Activated T-cell treated with anti-CD3 and anti-CD28 coated beads, Interleukin-2, amount 50 U/mL, for 72 hours (primary cell): ENCODE results near the gene GMPPB. TPM values are rescaled to one million over a fixed set of nuclear protein-coding genes. Genes with fewer than 3 reads are reported as not detected.
A peak's percentile ranks its signal among the peaks of the same experiment; 100 is the strongest.

Source experiments
- ATAC-seq, 2 donors: fragments of 150-1000 bp; cut with Tn5 transposase; replicated peaks in 1 of 2; 2 replicates each; pipeline ENCODE4 v1.10.0; 2021; ENCODE audit warnings: moderate library complexity in 2 of 2, mild to moderate bottlenecking in 1 of 2
- DNase-seq, 2 donors: peaks; one replicate each; pipeline ENCODE4 v3.0.0; 2021 to 2022; ENCODE audit warnings: mixed read lengths in 1 of 2
- H3K27ac Mint-ChIP-seq: one replicate; pipeline ENCODE4 v1.8.0; 2022; ENCODE audit warnings: mild to moderate bottlenecking, moderate library complexity, mixed read lengths
- H3K27me3 Mint-ChIP-seq: one replicate; pipeline ENCODE4 v1.8.0; 2022; ENCODE audit warnings: low read depth, mixed read lengths
- H3K36me3 Mint-ChIP-seq, 2 donors: one replicate each; pipeline ENCODE4 v1.8.0; 2022; ENCODE audit warnings: mixed read lengths in 2 of 2, mild to moderate bottlenecking in 1 of 2; ENCODE audit not compliant: insufficient read depth in 2 of 2
- H3K4me1 Mint-ChIP-seq: one replicate; pipeline ENCODE4 v1.8.0; 2022; ENCODE audit warnings: low read depth, mixed read lengths
- H3K4me3 Mint-ChIP-seq, 2 donors: one replicate each; pipeline ENCODE4 v1.8.0; 2022; ENCODE audit warnings: mild to moderate bottlenecking in 2 of 2, mixed read lengths in 2 of 2, moderate library complexity in 2 of 2
- H3K9me3 Mint-ChIP-seq, 2 donors: one replicate each; pipeline ENCODE4 v1.8.0; 2022; ENCODE audit warnings: mixed read lengths in 2 of 2
- total RNA-seq, 2 donors: library from RNA; stranded (reverse); gene quantifications; one replicate each; pipeline ENCODE4 v1.2.3, GENCODE V29; 2022

The GMPPB gene
- total RNA-seq, 2 donors from 2014 or later, result 22.3 to 33.4 TPM

DNA sequence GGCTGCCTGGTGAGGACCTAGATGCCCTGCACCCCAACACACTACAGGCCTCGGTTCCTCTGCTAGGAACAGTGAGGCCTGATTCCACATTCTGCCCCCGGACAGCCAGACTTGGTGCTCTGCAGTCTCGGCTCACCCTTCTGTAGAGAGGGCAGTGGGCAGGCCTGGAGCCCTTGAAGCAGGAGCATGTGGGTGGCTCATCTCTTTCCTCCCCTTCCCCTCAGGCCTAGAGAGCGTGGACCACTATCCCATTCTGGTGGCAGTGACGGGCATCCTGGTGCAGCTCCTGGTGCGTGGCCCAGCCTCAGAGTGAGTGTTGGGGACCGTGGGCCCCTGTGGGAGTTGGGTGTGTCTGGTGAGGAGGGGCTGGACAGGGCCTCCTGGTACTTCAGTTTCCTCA is 7.6 kb downstream of the GMPPB start:
- Mint-ChIP-seq H3K36me3 (peaks cover 0 to 4% of the 10 kb centered on the region in 2 donors), H3K9me3 (no peaks in the 10 kb centered on the region), H3K4me3 (no peak overlapping the region), H3K27ac (no peak overlapping the region), H3K4me1 (peaks cover 26% of the 10 kb centered on the region), H3K27me3 (no peaks in the 10 kb centered on the region)
- ATAC-seq, result no peak
- no peak for DNase-seq

- ATAC-seq (no peak), DNase-seq (no peak)
- H3K27ac Mint-ChIP-seq, result no peak overlapping the region
- peaks cover 0 to under 1% of the 10 kb centered on the region in 2 donors for H3K36me3 Mint-ChIP-seq
- H3K9me3 Mint-ChIP-seq, result no peaks in the 10 kb centered on the region
- peaks cover 23% of the 10 kb centered on the region for H3K4me1 Mint-ChIP-seq
- H3K27me3 Mint-ChIP-seq, result no peaks in the 10 kb centered on the region
- no peak overlapping the region for H3K4me3 Mint-ChIP-seq
These were observed 8.1 kb downstream of the GMPPB start for GRCh38 chr3:49715611-49716121.

- peaks cover 21% of the 10 kb centered on the region for H3K4me1 Mint-ChIP-seq
- no peaks in the 10 kb centered on the region for H3K27me3 Mint-ChIP-seq
- ATAC-seq, result no peak
- no peaks in the 10 kb centered on the region for H3K36me3 Mint-ChIP-seq
- no peaks in the 10 kb centered on the region for H3K9me3 Mint-ChIP-seq
- H3K27ac Mint-ChIP-seq, result peak overlapping the region; percentile 22
- DNase-seq, result no peak
- no peak overlapping the region for H3K4me3 Mint-ChIP-seq
These were observed 8.8 kb downstream of the GMPPB start for GRCh38 chr3:49714728-49715550.

DNA sequence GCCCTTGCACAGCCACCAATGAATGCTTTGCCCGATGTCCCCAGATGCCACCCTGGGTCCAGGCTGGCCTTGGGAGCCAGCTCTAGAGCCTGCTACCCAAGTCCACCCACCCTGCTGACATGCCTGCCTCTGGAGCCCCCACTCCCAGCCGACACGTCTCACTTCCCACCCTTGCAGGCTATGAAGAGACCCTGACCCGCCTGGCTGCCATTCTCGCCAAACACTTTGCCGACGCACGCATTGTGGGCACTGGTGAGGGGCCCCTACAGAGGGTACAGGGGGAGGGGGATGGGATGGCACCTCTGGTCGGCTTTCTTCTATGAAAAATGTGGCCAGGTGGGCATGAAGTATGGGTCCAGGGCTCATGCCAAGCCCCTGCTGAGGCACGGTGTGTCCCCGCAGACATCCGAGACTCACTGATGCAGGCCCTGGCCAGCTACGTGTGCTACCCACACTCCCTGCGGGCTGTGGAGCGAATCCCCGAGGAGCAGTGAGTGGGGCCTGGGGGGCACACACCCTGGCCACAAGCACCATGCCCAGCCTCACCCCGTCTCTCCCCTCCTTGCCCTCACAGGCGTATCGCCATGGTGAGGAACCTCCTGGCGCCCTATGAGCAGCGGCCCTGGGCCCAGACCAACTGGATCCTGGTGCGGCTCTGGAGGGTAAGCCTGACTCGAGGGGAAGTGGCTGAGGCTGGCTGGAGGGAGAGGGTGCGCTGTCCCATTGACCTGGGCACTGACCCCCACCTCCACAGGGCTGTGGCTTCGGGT is 10.2 kb downstream of the GMPPB start:
- peaks cover 6% of the 10 kb centered on the region for H3K4me1 Mint-ChIP-seq
- no peaks in the 10 kb centered on the region for H3K27me3 Mint-ChIP-seq
- H3K4me3 Mint-ChIP-seq, result no peak overlapping the region
- no peak for DNase-seq
- H3K36me3 Mint-ChIP-seq, result peaks cover 0 to under 1% of the 10 kb centered on the region in 2 donors
- no peak for ATAC-seq
- H3K9me3 Mint-ChIP-seq, result no peaks in the 10 kb centered on the region
- H3K27ac Mint-ChIP-seq, result no peak overlapping the region

DNA sequence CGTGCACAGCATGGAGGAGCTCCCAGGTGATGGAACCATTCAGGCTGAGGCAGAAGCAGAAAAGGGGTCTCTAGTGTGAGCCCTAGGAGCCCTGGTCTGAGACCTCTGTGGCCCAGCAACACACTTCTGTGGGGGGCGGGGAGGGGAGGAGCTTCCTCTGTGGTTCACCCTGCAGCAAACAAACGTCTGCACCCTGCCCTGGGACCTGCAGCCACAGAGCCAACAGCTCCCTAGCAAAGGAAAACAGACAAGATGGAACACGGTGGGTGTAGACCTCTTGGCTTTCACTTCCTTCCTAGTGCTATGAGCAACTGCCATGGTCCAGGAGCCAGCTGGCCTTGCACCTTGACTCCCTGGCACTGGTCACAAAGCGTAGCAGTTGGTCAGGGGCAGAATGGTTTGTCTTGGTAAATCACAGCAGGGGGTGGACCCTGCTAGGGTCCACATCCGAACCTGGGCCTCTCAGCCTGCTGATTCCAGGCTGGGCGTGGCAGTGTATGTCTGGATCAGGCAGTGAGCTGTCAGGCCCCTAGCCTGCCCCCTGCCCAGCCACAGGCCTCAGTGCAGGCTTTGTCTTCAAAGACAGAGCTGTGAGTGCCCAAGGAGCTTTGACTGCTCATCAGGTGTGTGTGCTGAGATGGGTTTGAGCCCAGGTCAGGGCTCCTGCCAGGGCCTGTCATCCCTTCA is 11.0 kb downstream of the GMPPB start:
- Mint-ChIP-seq H3K4me1 (peaks cover 4% of the 10 kb centered on the region), H3K9me3 (no peaks in the 10 kb centered on the region), H3K27ac (no peak overlapping the region), H3K36me3 (peaks cover 0 to 2% of the 10 kb centered on the region in 2 donors), H3K4me3 (no peak overlapping the region), H3K27me3 (no peaks in the 10 kb centered on the region)
- DNase-seq (no peak), ATAC-seq (no peak)

DNA sequence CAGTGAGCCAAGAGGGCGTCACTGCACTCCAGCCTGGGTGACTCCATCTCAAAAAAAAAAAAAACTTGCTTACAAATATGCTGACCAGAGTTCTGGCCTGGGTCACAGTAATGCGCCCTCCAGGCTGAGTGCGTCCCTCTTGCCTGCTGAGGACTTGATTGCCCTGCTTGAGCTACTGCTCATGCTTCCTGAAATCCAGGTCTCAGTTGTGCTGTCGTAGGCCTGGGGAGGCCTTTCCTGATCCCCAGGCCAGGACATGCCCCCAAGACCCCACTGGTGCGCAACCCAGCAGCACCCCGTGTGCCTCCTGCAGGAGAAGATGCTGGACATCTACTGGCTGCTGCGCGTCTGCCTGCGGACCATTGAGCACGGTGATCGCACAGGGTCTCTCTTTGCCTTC is 11.6 kb downstream of the GMPPB start:
- no peak for DNase-seq
- H3K9me3 Mint-ChIP-seq, result no peaks in the 10 kb centered on the region
- H3K4me3 Mint-ChIP-seq, result no peak overlapping the region
- no peaks in the 10 kb centered on the region for H3K27me3 Mint-ChIP-seq
- peaks cover 0 to 2% of the 10 kb centered on the region in 2 donors for H3K36me3 Mint-ChIP-seq
- no peak overlapping the region for H3K27ac Mint-ChIP-seq
- peaks cover 4% of the 10 kb centered on the region for H3K4me1 Mint-ChIP-seq
- ATAC-seq, result no peak

- ATAC-seq (no peak), DNase-seq (no peak)
- peak overlapping the region; percentile 29 for H3K27ac Mint-ChIP-seq
- H3K4me1 Mint-ChIP-seq, result peaks cover 4% of the 10 kb centered on the region
- no peak overlapping the region for H3K4me3 Mint-ChIP-seq
- H3K9me3 Mint-ChIP-seq, result no peaks in the 10 kb centered on the region
- peaks cover 0 to 2% of the 10 kb centered on the region in 2 donors for H3K36me3 Mint-ChIP-seq
- H3K27me3 Mint-ChIP-seq, result no peaks in the 10 kb centered on the region
These were observed 12.3 kb downstream of the GMPPB start for GRCh38 chr3:49711489-49711888.

GRCh38 chr3:49709852-49710251 is 13.9 kb downstream of the GMPPB start:
- no peak overlapping the region for H3K27ac Mint-ChIP-seq
- peaks cover 4% of the 10 kb centered on the region for H3K4me1 Mint-ChIP-seq
- H3K36me3 Mint-ChIP-seq, result peaks cover 0 to 2% of the 10 kb centered on the region in 2 donors
- ATAC-seq (no peak), DNase-seq (no peak)
- H3K27me3 Mint-ChIP-seq, result no peaks in the 10 kb centered on the region
- no peaks in the 10 kb centered on the region for H3K9me3 Mint-ChIP-seq
- H3K4me3 Mint-ChIP-seq, result no peak overlapping the region

DNA sequence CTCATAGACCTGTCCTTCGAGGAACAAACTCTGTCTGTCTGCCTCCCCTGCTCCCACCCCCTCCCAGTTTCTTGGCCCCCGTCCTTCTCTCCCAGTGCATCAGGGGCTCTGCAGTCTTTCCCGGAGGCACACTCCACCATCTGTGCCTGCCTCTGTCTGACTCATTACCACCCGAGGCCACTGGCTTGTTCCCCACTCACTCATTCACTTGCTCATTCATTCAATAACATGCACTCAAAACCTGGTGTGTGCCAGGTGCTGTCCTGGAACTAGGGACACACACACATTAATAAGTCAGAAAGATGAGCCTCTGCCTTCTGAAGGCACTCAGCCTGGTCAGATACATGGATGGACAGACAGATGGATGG is 16.7 kb downstream of the GMPPB start:
- Mint-ChIP-seq H3K4me1 (no peaks in the 10 kb centered on the region), H3K9me3 (no peaks in the 10 kb centered on the region), H3K27ac (no peak overlapping the region), H3K27me3 (no peaks in the 10 kb centered on the region), H3K4me3 (no peak overlapping the region), H3K36me3 (peaks cover 0 to 2% of the 10 kb centered on the region in 2 donors)
- DNase-seq (no peak), ATAC-seq (no peak)

DNA sequence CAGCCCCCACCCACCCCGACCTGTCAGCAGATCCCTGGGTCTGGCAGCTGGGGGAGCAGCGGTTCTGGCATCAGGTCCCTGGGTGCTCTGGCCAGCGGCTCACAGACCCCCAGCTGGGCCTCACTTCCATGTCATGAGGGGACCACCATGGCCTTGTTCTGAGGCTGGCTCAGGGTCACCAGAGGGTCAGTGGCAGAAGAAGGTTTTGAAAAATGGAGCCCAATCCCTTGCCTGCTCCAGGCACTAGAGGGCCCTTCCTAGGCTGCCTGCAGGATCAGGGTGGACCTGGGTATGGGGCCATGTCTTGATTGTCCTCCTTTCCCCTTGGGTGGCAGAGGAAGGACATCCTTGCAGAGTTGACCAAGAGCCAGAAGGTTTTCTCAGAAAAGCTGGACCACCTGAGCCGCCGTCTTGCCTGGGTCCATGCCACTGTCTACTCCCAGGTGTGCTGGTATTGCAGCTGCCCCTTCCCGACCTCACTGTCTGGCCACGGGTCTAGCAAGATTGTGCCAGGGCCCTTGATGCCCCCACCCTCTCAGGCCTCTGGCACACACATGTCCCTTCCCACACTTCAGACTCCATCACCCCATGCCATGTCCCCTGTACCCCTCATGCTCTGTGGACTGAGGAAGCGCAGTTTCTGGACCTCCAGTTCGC is 17.2 kb downstream of the GMPPB start:
- Mint-ChIP-seq H3K9me3 (no peaks in the 10 kb centered on the region), H3K4me3 (no peak overlapping the region), H3K36me3 (peaks cover 0 to 2% of the 10 kb centered on the region in 2 donors), H3K4me1 (no peaks in the 10 kb centered on the region), H3K27me3 (no peaks in the 10 kb centered on the region), H3K27ac (no peak overlapping the region)
- DNase-seq, result no peak
- no peak for ATAC-seq

GRCh38 chr3:49705390-49705960 is 18.3 kb downstream of the GMPPB start:
- no peaks in the 10 kb centered on the region for H3K27me3 Mint-ChIP-seq
- H3K27ac Mint-ChIP-seq, result no peak overlapping the region
- ATAC-seq, result no peak
- H3K4me1 Mint-ChIP-seq, result no peaks in the 10 kb centered on the region
- H3K4me3 Mint-ChIP-seq, result no peak overlapping the region
- H3K36me3 Mint-ChIP-seq, result peaks cover 0 to 2% of the 10 kb centered on the region in 2 donors
- H3K9me3 Mint-ChIP-seq, result no peaks in the 10 kb centered on the region
- no peak for DNase-seq

- H3K27ac Mint-ChIP-seq, result no peak overlapping the region
- H3K9me3 Mint-ChIP-seq, result no peaks in the 10 kb centered on the region
- H3K4me3 Mint-ChIP-seq, result no peak overlapping the region
- H3K36me3 Mint-ChIP-seq, result peaks cover 0 to 2% of the 10 kb centered on the region in 2 donors
- no peak for DNase-seq
- H3K4me1 Mint-ChIP-seq, result no peaks in the 10 kb centered on the region
- H3K27me3 Mint-ChIP-seq, result no peaks in the 10 kb centered on the region
- no peak for ATAC-seq
These were observed 19.1 kb downstream of the GMPPB start for GRCh38 chr3:49704629-49705028.
